ENCODE results near the gene DNASE1L3. TPM values are rescaled to one million over a fixed set of nuclear protein-coding genes. Genes with fewer than 3 reads are reported as not detected.

The DNASE1L3 gene
- total RNA-seq, 1 experiment from 2014 or later, result not detected

DNA sequence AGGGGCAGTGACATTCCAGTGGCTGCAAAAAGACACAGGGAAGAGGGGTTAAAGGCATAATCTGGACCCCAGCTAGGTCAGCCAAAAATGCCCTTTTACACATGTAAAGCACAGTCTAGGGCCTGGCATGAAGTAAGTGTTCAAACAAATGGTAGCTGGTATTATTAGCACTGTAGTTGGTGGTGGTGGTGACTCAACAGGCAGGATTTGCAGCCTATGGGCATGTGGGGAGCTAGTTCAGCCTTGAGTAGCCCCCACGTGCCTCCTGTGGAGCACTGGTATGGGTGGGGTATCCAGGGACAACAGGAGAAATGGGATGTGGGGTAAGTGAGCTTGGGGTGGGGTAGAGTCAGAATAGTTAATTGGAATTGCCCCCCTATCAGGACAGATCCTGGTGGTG is 27.6 kb downstream of the DNASE1L3 start:
- no peak overlapping the region for H3K4me3 Mint-ChIP-seq (ENCODE audit: low read depth, unreplicated experiment)
- H3K4me1 Mint-ChIP-seq (ENCODE audit: low read depth, unreplicated experiment), result peaks cover 29% of the 10 kb centered on the region
- H3K36me3 Mint-ChIP-seq (ENCODE audit: insufficient read depth, unreplicated experiment), result peaks cover 6% of the 10 kb centered on the region
- CTCF ChIA-PET, result interaction anchor here (0.7 to 1.2 kb wide), 2 partner anchors 117 to 406 kb away, joined by 4 to 6 read pairs; no protein-coding TSS in a partner anchor
- no peak for DNase-seq
- TF ChIP-seq, protein P1, sequence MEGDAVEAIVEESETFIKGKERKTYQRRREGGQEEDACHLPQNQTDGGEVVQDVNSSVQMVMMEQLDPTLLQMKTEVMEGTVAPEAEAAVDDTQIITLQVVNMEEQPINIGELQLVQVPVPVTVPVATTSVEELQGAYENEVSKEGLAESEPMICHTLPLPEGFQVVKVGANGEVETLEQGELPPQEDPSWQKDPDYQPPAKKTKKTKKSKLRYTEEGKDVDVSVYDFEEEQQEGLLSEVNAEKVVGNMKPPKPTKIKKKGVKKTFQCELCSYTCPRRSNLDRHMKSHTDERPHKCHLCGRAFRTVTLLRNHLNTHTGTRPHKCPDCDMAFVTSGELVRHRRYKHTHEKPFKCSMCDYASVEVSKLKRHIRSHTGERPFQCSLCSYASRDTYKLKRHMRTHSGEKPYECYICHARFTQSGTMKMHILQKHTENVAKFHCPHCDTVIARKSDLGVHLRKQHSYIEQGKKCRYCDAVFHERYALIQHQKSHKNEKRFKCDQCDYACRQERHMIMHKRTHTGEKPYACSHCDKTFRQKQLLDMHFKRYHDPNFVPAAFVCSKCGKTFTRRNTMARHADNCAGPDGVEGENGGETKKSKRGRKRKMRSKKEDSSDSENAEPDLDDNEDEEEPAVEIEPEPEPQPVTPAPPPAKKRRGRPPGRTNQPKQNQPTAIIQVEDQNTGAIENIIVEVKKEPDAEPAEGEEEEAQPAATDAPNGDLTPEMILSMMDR (IDR thresholded peaks at IDR 0.05; ENCODE audit: unreplicated experiment), result no peak
- no peaks in the 10 kb centered on the region for H3K9me3 Mint-ChIP-seq (ENCODE audit: low read depth, unreplicated experiment)
- H3K27me3 Mint-ChIP-seq (ENCODE audit: unreplicated experiment), result no peaks in the 10 kb centered on the region
- BruUV-seq (replicated peaks), result no TSS peak
- no peak overlapping the region for H3K27ac Mint-ChIP-seq (ENCODE audit: unreplicated experiment)
- intact Hi-C loops (cut with micrococcal nuclease; ENCODE audit: unreplicated experiment), result no loop called here

DNA sequence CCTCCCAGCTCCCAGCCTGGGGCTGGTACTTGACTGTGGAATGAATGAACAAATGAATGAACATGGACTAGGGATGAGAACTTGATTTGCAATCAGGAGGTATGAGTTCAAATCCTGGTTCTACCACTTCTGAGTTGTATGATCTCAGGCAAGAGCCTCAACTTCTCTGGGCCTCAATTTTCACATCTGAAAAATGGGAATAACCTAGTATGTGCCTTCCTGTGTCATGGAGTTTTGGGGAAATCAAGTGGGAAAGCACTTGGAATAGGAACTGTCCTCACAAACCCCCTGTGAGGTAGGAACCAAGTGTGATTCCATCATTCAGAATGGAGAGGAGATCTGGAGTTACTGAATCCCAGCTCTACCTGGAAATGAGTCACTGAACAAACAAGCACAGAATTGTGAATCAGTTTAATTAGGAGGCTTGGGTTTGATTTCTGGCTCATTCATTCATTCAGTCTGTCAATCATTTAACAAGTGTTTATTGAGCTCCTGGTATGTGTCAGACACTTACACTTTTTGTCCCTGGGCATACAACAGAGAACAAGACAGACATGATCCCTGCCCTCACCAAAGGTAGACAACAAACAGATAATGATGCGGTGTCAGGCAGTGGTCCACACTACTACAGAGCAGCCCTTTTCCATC is 29.7 kb downstream of the DNASE1L3 start:
- intact Hi-C loops (cut with micrococcal nuclease; ENCODE audit: unreplicated experiment), result no loop called here
- DNase-seq, result no peak
- Mint-ChIP-seq H3K36me3 (ENCODE audit: insufficient read depth, unreplicated experiment) (peaks cover 9% of the 10 kb centered on the region), H3K4me3 (ENCODE audit: low read depth, unreplicated experiment) (no peak overlapping the region), H3K27me3 (ENCODE audit: unreplicated experiment) (no peaks in the 10 kb centered on the region), H3K9me3 (ENCODE audit: low read depth, unreplicated experiment) (no peaks in the 10 kb centered on the region), H3K27ac (ENCODE audit: unreplicated experiment) (no peak overlapping the region), H3K4me1 (ENCODE audit: low read depth, unreplicated experiment) (peaks cover 43% of the 10 kb centered on the region)
- TF ChIP-seq, protein P1 (IDR thresholded peaks at IDR 0.05; ENCODE audit: unreplicated experiment), result no peak
- no TSS peak for BruUV-seq (replicated peaks)
- CTCF ChIA-PET, result interaction anchor here (0.6 to 1.2 kb wide), 4 partner anchors 36 to 1033 kb away, joined by 3 to 9 read pairs (median 4); partner anchors contain the start of genes HTD2 and RPP14

DNA sequence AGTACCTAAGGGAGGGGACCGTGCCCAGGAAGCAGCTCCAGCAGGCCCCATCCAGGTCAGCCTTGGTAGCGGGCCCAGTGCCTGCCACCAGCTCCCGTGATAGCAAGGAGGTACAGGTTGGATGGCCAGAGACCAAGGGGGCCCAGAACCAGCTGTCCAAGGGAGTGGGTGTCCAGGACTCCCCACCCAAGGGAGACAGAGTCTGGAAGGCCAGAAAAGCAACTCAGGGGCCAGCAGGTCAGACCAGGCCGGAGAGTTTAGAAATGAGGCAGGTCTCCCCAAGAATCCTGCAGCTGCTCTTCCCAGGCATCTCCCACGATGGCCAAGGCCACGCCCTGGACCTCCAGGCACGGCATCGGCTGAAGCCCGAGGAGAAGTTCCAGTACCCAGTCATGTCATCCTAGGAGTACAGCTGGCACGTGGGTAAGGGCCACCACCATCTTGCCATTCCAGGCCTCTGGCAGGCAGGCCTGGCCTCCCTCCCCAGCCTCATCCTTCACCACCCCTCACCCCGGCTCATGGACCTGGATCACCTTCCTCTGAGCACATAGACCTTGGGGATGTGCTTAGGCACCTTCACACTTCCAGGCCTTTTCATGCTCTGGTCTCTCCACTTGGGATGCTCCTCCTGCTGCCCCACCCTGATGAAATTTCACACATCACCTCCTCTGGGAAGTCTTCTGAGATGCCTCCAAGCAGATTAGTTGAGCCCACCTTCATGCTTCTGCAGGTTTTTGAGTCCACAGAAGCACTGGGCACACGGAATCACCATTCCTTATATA is 30.5 kb downstream of the DNASE1L3 start:
- no peak overlapping the region for H3K4me3 Mint-ChIP-seq (ENCODE audit: low read depth, unreplicated experiment)
- intact Hi-C loops (cut with micrococcal nuclease; ENCODE audit: unreplicated experiment), result no loop called here
- no peak overlapping the region for H3K27ac Mint-ChIP-seq (ENCODE audit: unreplicated experiment)
- CTCF ChIA-PET, result interaction anchor here (0.5 kb wide), 1 partner anchor 60 kb away, joined by 3 read pairs; no protein-coding TSS in a partner anchor
- BruUV-seq (replicated peaks), result no TSS peak
- TF ChIP-seq, protein P1 (IDR thresholded peaks at IDR 0.05; ENCODE audit: unreplicated experiment), result no peak
- H3K36me3 Mint-ChIP-seq (ENCODE audit: insufficient read depth, unreplicated experiment), result peaks cover 10% of the 10 kb centered on the region
- peaks cover 51% of the 10 kb centered on the region for H3K4me1 Mint-ChIP-seq (ENCODE audit: low read depth, unreplicated experiment)
- no peak for DNase-seq
- no peaks in the 10 kb centered on the region for H3K9me3 Mint-ChIP-seq (ENCODE audit: low read depth, unreplicated experiment)
- H3K27me3 Mint-ChIP-seq (ENCODE audit: unreplicated experiment), result no peaks in the 10 kb centered on the region

DNA sequence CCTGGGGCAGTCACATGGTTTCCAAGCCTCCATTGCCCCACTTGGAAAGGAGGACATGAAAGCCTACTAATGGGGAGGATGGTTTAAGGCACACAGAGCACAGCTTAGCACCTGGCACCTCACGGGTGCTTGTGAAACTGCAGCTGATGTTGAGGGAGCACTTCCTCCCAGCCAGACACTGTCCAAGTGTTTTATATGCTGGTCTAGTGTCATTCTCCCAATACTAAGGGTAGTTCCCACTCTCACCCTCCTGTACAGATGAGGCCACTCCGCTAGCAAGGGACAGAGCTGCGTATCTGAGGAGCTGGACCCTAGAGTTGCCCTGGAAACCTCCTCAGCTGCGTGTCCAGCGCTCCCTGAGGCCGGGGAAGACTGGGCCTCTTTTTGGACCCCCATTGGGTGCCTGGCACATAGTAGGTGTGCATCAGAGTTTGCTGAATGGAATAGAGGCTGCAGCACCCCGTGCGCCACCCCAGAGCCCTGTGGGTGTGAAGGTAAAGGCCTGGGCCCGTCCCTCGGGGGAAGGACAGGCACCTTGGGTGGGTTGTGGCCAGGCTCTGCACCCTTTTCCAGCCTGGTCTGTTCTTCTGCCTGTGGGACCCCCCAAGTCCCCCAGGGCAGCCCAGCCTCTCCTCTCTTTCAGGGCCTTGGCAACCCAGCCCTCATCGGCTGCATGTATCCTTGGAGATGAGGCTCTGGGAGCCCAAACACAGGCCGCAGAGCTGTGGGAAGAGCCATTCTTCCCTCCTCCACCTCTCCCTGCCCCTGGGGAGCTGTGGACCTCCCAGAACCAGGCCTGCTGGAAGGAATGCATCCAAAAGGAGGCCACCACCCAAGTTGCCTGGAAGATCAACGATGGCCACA is 31.3 kb downstream of the DNASE1L3 start:
- Mint-ChIP-seq H3K4me1 (ENCODE audit: low read depth, unreplicated experiment) (peaks cover 59% of the 10 kb centered on the region), H3K9me3 (ENCODE audit: low read depth, unreplicated experiment) (no peaks in the 10 kb centered on the region), H3K4me3 (ENCODE audit: low read depth, unreplicated experiment) (no peak overlapping the region), H3K27ac (ENCODE audit: unreplicated experiment) (no peak overlapping the region), H3K27me3 (ENCODE audit: unreplicated experiment) (no peaks in the 10 kb centered on the region), H3K36me3 (ENCODE audit: insufficient read depth, unreplicated experiment) (peaks cover 16% of the 10 kb centered on the region)
- TF ChIP-seq, protein P1 (IDR thresholded peaks at IDR 0.05; ENCODE audit: unreplicated experiment), result no peak
- no peak for DNase-seq
- CTCF ChIA-PET, result interaction anchor here (0.5 to 1.4 kb wide), 3 partner anchors 14 to 127 kb away, joined by 3 to 7 read pairs (median 3); partner anchors contain the start of genes HTD2 and RPP14
- intact Hi-C loops (cut with micrococcal nuclease; ENCODE audit: unreplicated experiment), result no loop called here
- no TSS peak for BruUV-seq (replicated peaks)
